Loucy (cell line): Measurements from ENCODE around the gene TNS3.

Source experiments
- EZH2phosphoT487 ChIP-seq: fragments of 200-600 bp; IDR thresholded peaks from 2 replicates; pipeline ENCODE4 v1.6.1; 2018; ENCODE audit warnings: antibody characterized with exemption, mild to moderate bottlenecking, moderate library complexity, borderline replicate concordance
- TF ChIP-seq, protein P1 (sequence below): fragments of 200-600 bp; sonication (generic); conservative IDR thresholded peaks from 2 replicates; pipeline ENCODE4 v1.5.1; 2014; ENCODE audit warnings: mild to moderate bottlenecking, antibody characterized with exemption, low read length

DNA sequence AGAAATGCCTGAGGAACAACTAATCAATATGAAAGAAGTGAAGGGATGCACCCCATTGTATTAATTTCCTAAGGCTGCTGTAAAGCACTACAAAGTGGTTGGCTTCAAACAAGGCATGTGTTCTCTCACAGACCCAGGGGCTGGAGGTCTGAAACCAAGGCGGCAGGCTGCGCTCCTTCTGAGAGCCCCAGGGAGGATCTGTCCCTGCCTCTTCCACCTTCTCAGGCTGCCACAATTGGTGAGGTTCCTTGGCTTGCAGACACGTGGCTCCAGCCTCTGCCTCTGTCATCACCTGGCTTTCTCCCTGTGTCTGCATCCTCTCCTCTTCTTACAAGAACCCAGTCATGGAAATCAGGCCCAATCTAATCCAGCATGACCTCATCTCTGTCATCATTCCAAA lies 110.1 kb downstream of the TNS3 start:
- no peak for TF ChIP-seq EZH2phosphoT487
- TF ChIP-seq, protein P1, sequence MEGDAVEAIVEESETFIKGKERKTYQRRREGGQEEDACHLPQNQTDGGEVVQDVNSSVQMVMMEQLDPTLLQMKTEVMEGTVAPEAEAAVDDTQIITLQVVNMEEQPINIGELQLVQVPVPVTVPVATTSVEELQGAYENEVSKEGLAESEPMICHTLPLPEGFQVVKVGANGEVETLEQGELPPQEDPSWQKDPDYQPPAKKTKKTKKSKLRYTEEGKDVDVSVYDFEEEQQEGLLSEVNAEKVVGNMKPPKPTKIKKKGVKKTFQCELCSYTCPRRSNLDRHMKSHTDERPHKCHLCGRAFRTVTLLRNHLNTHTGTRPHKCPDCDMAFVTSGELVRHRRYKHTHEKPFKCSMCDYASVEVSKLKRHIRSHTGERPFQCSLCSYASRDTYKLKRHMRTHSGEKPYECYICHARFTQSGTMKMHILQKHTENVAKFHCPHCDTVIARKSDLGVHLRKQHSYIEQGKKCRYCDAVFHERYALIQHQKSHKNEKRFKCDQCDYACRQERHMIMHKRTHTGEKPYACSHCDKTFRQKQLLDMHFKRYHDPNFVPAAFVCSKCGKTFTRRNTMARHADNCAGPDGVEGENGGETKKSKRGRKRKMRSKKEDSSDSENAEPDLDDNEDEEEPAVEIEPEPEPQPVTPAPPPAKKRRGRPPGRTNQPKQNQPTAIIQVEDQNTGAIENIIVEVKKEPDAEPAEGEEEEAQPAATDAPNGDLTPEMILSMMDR = no peak
